HG03103 (cell line): ENCODE data around the gene ATM.

Experiments used
- ATAC-seq: cut with Tn5 transposase; IDR thresholded peaks from one replicate; pipeline ENCODE4 v1.9.1; 2021; ENCODE audit warnings: low read depth; ENCODE audit not compliant: unreplicated experiment

The ATM gene, protein sequence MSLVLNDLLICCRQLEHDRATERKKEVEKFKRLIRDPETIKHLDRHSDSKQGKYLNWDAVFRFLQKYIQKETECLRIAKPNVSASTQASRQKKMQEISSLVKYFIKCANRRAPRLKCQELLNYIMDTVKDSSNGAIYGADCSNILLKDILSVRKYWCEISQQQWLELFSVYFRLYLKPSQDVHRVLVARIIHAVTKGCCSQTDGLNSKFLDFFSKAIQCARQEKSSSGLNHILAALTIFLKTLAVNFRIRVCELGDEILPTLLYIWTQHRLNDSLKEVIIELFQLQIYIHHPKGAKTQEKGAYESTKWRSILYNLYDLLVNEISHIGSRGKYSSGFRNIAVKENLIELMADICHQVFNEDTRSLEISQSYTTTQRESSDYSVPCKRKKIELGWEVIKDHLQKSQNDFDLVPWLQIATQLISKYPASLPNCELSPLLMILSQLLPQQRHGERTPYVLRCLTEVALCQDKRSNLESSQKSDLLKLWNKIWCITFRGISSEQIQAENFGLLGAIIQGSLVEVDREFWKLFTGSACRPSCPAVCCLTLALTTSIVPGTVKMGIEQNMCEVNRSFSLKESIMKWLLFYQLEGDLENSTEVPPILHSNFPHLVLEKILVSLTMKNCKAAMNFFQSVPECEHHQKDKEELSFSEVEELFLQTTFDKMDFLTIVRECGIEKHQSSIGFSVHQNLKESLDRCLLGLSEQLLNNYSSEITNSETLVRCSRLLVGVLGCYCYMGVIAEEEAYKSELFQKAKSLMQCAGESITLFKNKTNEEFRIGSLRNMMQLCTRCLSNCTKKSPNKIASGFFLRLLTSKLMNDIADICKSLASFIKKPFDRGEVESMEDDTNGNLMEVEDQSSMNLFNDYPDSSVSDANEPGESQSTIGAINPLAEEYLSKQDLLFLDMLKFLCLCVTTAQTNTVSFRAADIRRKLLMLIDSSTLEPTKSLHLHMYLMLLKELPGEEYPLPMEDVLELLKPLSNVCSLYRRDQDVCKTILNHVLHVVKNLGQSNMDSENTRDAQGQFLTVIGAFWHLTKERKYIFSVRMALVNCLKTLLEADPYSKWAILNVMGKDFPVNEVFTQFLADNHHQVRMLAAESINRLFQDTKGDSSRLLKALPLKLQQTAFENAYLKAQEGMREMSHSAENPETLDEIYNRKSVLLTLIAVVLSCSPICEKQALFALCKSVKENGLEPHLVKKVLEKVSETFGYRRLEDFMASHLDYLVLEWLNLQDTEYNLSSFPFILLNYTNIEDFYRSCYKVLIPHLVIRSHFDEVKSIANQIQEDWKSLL (N-terminal part only)

DNA sequence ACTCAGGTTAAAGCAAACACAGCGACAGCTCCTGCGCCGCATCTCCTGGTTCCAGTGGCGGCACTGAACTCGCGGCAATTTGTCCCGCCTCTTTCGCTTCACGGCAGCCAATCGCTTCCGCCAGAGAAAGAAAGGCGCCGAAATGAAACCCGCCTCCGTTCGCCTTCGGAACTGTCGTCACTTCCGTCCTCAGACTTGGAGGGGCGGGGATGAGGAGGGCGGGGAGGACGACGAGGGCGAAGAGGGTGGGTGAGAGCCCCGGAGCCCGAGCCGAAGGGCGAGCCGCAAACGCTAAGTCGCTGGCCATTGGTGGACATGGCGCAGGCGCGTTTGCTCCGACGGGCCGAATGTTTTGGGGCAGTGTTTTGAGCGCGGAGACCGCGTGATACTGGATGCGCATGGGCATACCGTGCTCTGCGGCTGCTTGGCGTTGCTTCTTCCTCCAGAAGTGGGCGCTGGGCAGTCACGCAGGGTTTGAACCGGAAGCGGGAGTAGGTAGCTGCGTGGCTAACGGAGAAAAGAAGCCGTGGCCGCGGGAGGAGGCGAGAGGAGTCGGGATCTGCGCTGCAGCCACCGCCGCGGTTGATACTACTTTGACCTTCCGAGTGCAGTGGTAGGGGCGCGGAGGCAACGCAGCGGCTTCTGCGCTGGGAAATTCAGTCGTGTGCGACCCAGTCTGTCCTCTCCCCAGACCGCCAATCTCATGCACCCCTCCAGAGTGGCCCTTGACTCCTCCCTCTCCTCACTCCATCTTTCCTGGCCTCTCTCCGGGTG is at the start of gene ATM, which contains the start of gene NPAT:
Gene ATM (plus strand): TSS at position 494 of the 774 bp plus-strand sequence. CDS start 4,558 bp downstream, outside the sequence.
Gene NPAT (minus strand): TSS at position 65 of the 774 bp plus-strand sequence. CDS start 102 bp downstream, outside the sequence.
- peak; percentile 68 for ATAC-seq

DNA sequence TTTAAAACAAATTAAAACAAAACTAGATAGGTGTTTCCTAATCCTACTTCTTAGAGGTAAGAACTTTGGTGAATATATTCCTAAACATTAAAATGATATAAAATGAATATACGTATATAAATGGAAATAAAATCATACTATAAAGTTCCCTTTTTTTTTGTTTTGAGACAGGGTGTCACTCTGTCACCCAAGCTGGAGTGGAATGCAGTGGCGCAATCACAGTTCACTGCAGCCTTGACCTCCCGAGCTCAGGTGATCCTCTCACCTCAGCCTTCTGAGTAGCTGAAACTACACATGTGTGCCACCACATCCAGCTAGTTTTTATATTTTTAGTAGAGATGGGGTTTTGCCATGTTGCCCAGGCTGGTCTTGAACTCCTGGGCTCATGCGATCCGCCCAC is 45.3 kb upstream of the ATM start:
- ATAC-seq = no peak

DNA sequence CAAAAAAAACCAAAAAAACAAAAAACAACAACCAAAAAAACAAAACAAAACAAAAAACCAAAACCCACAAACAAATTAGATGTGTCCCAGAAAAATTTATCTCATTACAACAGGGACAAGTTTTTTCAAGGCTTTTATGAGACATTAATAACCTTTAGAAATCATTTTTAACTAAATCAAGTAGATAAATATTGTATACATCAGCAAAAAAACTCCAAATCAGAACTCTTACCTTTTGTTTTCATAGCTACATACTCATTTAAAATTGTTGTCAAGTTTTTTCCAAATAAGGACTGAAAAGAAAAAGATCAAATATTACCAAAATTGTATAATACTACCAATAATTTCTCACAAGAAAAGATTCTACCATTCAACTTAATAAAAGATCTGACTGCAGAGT is 29.1 kb upstream of the ATM start:
- no peak for ATAC-seq

DNA sequence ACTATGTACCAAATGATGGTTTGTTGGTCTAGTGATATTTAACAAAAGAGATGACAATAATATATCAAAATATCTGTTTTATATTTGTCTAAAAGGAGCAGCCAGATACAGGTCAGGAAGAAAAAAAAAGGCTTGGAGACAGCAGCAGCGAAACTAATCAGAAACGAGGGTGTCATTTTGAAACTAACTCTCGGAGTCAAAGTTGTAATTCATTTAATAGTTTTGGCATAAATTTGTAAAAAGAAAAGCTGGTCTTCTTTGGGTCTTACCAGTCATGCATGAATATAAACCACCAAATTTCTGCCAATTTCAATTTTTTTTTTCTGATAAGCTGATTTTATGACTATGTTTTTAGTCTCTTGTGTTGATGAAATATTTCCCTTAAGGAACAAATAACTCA is 26.0 kb upstream of the ATM start:
- ATAC-seq = no peak

GRCh38 chr11:108197351-108197750 is 25.5 kb upstream of the ATM start:
- ATAC-seq = no peak

- no peak for ATAC-seq
These were observed 24.0 kb upstream of the ATM start for GRCh38 chr11:108198833-108199232.

DNA sequence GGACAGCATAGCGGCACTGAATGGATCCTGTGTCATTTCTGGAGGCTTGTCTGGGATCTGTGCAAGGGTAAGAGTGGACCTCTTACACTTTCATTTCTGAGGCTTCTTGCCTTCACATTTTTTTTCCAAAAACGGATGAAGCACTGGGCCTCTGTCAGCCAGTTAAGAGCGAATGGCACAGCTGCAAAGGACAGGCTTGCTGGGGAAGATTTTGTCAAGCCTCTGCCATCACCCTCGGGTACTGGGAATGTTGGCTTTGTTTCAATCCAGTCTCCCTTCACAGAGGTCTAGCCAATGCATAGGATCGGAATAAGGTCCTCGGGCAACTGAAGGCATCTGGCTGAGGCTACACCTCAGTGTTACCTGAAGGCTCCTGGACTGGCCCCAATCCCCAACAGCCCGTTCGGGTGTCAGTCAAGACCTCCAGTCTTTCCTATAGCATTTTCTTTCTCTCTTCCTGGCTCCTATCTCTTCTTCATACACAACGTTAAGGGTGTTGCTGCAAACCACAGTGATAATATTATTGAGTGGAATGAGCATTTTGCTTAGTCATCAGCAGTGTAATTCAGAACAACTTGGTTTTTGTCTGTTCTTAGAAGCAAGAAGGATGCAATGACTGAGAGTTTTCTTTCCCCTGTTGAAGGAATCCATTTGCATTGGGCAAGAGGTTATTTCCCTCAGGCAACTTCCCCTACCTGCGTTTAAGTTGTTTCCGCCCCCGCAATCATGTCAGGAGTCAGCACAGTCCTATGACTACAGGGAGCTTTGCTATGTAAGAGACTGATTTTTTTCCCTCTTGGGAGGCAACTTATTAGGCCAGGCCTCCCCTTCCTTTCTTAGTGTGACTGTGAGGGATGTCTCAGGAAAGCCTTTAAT is 23.2 kb upstream of the ATM start:
- ATAC-seq = peak; percentile 78

DNA sequence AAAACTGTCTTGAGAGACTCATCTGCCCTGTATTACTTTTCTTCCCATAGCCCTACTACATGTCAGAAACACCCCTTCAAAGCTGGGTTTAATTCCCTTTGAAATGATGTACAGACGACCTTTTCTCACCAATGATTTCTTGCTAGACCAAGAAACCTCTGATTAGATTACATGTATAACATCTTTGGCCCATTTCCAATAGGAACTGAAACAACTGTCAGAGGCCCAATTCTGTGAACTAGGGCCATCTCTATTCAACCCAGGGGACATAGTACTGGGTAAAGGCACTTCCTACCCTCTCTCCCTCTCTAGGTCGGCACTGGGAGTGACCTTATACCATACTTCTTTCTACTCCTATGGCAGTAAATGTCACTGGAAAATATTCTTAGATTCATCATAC is 19.8 kb upstream of the ATM start:
- ATAC-seq = no peak

DNA sequence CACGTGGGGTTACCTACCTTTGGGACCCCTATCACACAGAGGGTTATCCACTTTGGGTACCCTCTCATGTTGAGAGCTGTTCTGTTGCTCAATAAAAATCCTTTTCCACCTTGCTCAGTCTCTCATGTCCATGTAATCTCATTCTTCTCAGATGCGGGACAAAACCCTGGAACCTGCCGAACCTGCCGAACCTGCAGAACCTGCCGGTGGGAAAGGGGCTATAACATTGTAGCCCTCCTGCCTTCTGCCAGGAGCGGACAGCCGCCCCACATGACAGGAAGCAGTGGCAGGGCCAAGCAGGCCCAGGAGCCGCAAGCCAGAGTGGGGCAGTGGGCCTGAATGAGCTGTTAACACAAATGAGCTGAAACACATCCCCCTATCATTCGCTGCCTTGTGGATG is 18.5 kb upstream of the ATM start:
- no peak for ATAC-seq

DNA sequence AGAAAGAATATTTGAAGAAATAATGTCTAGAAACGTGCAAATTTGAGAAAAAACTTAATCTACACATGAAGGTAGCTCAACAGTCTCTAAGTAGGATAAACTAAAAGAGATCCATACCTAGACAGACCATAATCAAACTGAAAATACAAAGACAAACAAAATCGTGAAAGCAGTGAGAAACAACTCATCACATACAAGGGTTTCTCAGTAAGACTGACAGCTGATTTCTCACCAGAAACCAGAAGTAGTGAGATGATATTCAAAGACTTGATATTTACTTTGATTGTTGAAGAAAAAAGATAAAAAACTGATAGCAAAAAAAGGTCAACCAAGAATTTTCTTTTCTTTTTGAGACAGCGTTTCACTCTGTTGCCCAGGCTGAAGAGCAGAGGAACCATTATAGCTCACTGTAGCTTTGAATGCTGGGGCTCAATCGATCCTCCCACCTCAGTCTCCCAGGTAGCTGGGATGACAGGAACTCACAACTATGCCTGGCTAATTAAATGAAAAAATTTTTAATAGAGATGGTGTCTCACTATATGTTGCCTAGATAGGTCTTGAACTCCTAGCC is 17.9 kb upstream of the ATM start:
- no peak for ATAC-seq

- ATAC-seq = no peak
These were observed 16.7 kb upstream of the ATM start for GRCh38 chr11:108206171-108206570.

DNA sequence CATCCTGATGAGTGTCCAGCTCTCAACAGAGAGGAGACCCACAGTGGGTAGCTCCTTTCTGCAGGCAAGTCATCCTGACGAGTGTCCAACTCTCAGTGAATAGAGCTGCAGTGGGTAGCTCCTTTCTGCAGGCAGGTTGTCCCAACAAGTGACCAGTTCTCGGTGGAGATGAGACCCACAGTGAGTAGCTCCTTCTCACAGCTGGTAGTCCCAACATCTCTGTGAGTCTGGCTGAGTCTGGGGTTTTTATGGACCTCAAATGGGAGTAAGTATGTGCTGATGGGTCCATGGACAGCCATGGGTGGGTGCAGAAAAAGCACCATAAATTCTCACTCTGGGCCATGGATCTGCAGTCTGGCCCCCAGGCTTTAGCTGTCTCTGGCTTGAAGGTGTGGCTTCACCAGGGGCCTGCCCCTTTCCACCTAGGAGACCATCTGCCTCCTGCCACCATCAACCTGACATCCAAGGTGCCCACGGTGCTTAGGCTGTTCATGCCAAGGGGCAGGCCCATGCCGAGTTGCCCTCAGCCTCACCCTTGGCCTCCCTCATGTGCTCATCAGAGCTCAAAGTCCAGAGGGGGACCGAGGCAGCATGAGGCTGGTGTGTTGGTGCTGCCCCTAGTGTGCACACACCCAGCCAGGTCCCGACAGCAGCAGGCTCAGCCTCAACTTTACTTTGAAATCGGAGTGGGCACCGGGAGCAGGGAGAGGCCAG is 15.7 kb upstream of the ATM start:
- no peak for ATAC-seq

GRCh38 chr11:108207683-108208060 is 15.2 kb upstream of the ATM start:
- no peak for ATAC-seq

DNA sequence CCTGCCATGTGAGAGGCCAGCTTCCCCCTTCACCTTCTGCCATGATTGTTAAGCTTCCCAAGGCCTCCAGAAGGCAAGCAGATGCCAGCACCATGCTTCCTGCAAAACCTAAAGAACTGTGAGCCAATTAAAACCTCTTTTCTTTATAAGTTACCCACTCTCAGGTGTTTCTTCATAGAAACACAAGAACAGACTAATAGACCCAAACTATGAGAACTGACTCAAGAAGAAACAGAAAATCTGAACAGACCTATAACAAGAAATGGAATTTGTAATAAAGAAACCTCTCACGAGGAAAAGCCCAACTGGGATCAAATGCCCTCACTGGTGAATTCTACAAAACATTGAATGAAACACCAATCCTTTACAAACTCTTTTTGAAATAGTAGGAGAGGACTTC is 12.4 kb upstream of the ATM start:
- no peak for ATAC-seq

- no peak for ATAC-seq
These were observed 9.1 kb upstream of the ATM start for GRCh38 chr11:108213784-108214183.

DNA sequence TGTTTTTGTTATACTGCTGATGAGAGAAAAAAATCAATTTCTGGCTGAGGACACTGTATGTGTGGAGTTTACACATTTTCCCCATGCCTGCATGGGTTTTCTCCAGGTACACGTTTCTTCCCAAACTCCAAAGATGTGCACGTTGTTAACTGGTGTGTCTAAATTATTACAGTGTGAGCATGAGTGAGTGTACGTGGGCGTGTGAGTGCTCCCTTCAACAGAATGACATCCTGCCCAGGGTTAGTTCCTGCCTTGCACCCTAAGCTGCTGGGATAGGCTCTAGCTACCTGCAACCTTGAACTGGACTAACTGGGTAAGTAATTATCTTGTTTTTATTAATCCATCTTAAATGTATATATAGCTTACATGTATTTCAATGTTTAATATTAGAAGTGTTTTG is 5.9 kb upstream of the ATM start:
- no peak for ATAC-seq

DNA sequence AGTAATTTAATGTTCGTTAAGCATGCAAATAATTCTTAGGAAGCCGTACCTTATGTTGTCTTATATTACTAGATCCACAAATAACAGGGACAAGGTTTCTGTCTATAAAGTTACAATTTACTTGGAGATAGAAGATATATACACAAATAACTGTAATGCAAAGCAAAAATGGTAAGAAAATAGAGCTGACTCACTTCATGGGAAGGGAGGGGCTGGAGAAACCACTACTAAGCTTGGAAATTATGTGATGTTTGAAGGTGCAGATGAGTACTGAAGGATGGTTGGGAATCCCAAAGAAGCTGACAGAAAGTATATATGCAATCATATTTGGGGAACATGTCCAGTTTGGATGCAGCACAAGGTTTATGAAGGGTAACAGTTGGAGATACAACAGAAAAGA is 4.4 kb upstream of the ATM start:
- ATAC-seq = no peak
